ENCODE data around the gene NINJ2. TPM values are rescaled to one million over a fixed set of nuclear protein-coding genes. Genes with fewer than 3 reads are reported as not detected.

The NINJ2 gene
- total RNA-seq, 2 experiments from 2014 or later: 1.1 to 3.4 TPM

GRCh38 chr12:586318-587071 is 76.8 kb downstream of the NINJ2 start:
- Histone ChIP-seq H3K4me1 (ENCODE audit: insufficient read depth, low read length) (no peaks in the 10 kb centered on the region), H3K4me3 (ENCODE audit: low read length) (no peak overlapping the region), H3K27ac (ENCODE audit: low read depth in 1 of 2, low read length in 2 of 2) (no peak overlapping the region), H3K27me3 (ENCODE audit: control insufficient read depth in 1 of 2, insufficient read depth in 2 of 2, low read length in 2 of 2) (no peaks in the 10 kb centered on the region), H3K9me3 (ENCODE audit: control insufficient read depth in 1 of 2, insufficient read depth in 1 of 2, low read length in 2 of 2) (no peaks in the 10 kb centered on the region), H3K36me3 (ENCODE audit: insufficient read depth, low read length) (no peaks in the 10 kb centered on the region)
- peak in 1 of 14 experiments; percentile 2 for DNase-seq
- ChIA-PET POLR2A (no interaction called here), CTCF (no interaction called here)
- ATAC-seq (ENCODE audit: poor library complexity): no peak
- TF ChIP-seq CTCF (IDR thresholded peaks at IDR 0.05): no peak
- no peak overlapping the region for H3K4me3 Mint-ChIP-seq
- no peak overlapping the region for H3K27ac Mint-ChIP-seq
- H3K9me3 Mint-ChIP-seq: no peaks in the 10 kb centered on the region
- H3K4me1 Mint-ChIP-seq (ENCODE audit: low read depth): no peaks in the 10 kb centered on the region
- intact Hi-C loops (cut with DNase I, micrococcal nuclease): no loop called here
- H3K36me3 Mint-ChIP-seq (ENCODE audit: low read depth): no peaks in the 10 kb centered on the region
- H3K27me3 Mint-ChIP-seq: no peaks in the 10 kb centered on the region

GRCh38 chr12:585062-586061 is 77.9 kb downstream of the NINJ2 start:
- TF ChIP-seq CTCF (IDR thresholded peaks at IDR 0.05): no peak
- no peaks in the 10 kb centered on the region for H3K9me3 ChIP-seq (ENCODE audit: control insufficient read depth in 1 of 2, insufficient read depth in 1 of 2, low read length in 2 of 2)
- no peaks in the 10 kb centered on the region for H3K36me3 Mint-ChIP-seq (ENCODE audit: low read depth)
- ChIA-PET CTCF (no interaction called here), POLR2A (no interaction called here)
- H3K4me3 Mint-ChIP-seq: no peak overlapping the region
- H3K4me3 ChIP-seq (ENCODE audit: low read length): no peak overlapping the region
- no peaks in the 10 kb centered on the region for H3K9me3 Mint-ChIP-seq
- no peaks in the 10 kb centered on the region for H3K27me3 ChIP-seq (ENCODE audit: control insufficient read depth in 1 of 2, insufficient read depth in 2 of 2, low read length in 2 of 2)
- intact Hi-C loops (cut with DNase I, micrococcal nuclease): no loop called here
- no peaks in the 10 kb centered on the region for H3K4me1 Mint-ChIP-seq (ENCODE audit: low read depth)
- no peak overlapping the region for H3K27ac Mint-ChIP-seq
- no peaks in the 10 kb centered on the region for H3K4me1 ChIP-seq (ENCODE audit: insufficient read depth, low read length)
- H3K27me3 Mint-ChIP-seq: no peaks in the 10 kb centered on the region
- no peak overlapping the region for H3K27ac ChIP-seq (ENCODE audit: low read depth in 1 of 2, low read length in 2 of 2)
- H3K36me3 ChIP-seq (ENCODE audit: insufficient read depth, low read length): no peaks in the 10 kb centered on the region
- DNase-seq: peak in 1 of 14 experiments; percentile 2
- no peak for ATAC-seq (ENCODE audit: poor library complexity)

DNA sequence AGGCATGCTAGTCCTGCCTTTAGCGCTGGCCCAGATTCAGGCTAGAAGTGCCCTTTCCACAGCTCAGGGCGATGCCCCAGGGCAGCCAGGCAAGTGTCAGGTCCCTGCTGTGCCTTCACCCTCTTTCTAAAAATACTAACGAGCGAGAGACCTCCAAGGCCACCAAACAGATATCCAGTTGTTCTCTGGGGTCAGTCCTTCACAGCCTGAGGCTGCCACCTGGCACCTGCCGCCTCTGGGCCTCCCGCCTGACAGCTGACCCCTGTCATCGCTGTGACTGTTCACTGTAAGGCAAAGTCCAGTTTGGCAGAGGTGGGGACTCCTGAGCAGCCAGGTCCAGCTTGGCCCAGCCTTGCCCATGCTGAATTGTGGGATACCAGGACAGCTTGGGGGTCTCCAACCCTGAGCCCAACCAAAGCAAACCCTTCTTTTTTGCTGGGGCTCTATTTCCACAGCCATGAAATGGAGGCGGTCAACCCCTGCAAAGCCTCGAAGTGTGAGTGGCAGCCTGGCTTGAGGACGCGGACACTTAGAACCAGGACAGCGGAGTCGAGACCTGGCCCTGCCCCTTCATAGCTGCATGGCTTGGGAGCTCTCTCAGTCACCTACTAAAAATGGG is 79.9 kb downstream of the NINJ2 start:
- no peak for TF ChIP-seq CTCF (IDR thresholded peaks at IDR 0.05)
- Histone ChIP-seq H3K9me3 (ENCODE audit: control insufficient read depth in 1 of 2, insufficient read depth in 1 of 2, low read length in 2 of 2) (no peaks in the 10 kb centered on the region), H3K27ac (ENCODE audit: low read depth in 1 of 2, low read length in 2 of 2) (no peak overlapping the region), H3K36me3 (ENCODE audit: insufficient read depth, low read length) (no peaks in the 10 kb centered on the region), H3K4me3 (ENCODE audit: low read length) (no peak overlapping the region), H3K27me3 (ENCODE audit: control insufficient read depth in 1 of 2, insufficient read depth in 2 of 2, low read length in 2 of 2) (no peaks in the 10 kb centered on the region), H3K4me1 (ENCODE audit: insufficient read depth, low read length) (no peaks in the 10 kb centered on the region)
- CTCF ChIA-PET: no interaction called here
- intact Hi-C loops (cut with DNase I, micrococcal nuclease): no loop called here
- no peak overlapping the region for H3K4me3 Mint-ChIP-seq
- no peaks in the 10 kb centered on the region for H3K9me3 Mint-ChIP-seq
- POLR2A ChIA-PET: no interaction called here
- H3K36me3 Mint-ChIP-seq (ENCODE audit: low read depth): no peaks in the 10 kb centered on the region
- DNase-seq: peak in 1 of 14 experiments; percentile 3
- ATAC-seq (ENCODE audit: poor library complexity): no peak
- H3K27ac Mint-ChIP-seq: no peak overlapping the region
- H3K27me3 Mint-ChIP-seq: no peaks in the 10 kb centered on the region
- H3K4me1 Mint-ChIP-seq (ENCODE audit: low read depth): no peaks in the 10 kb centered on the region

Measured in CD4-positive, alpha-beta T cell (primary cell).